Right forelimb (tissue), 1 donor: ENCODE results near the gene CACNA1S.

ENCODE experiments used
- DNase-seq: peaks from one replicate; pipeline ENCODE4 v3.0.0-alpha.2; 2018

CACNA1S gene

GRCh38 chr1:201008666-201009360 lies 103.4 kb downstream of the CACNA1S start:
- DNase-seq, result no peak

GRCh38 chr1:201007481-201007880 lies 104.7 kb downstream of the CACNA1S start:
- DNase-seq, result no peak

DNA sequence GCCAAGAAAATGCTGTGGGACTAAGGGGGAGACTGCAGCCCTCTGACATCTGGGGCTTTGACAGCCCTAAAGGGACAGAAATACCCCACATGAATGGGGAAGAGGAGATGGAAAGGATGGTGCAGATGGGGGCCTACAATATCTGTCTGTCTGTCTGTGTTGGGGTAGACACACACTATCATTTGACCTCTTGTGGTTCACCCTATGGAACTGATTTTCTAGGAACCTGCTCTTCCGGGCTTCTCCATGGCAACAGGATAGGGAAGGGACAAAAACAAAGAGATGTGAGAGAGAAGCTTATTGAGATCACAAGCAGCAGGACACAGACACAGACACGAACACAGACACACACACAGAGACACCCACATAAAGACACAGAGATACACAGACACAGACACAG lies 105.8 kb downstream of the CACNA1S start:
- DNase-seq, result no peak

- no peak for DNase-seq
These were observed 107.5 kb downstream of the CACNA1S start for GRCh38 chr1:201004732-201005131.

- no peak for DNase-seq
These were observed 108.1 kb downstream of the CACNA1S start for GRCh38 chr1:201004154-201004553.

DNA sequence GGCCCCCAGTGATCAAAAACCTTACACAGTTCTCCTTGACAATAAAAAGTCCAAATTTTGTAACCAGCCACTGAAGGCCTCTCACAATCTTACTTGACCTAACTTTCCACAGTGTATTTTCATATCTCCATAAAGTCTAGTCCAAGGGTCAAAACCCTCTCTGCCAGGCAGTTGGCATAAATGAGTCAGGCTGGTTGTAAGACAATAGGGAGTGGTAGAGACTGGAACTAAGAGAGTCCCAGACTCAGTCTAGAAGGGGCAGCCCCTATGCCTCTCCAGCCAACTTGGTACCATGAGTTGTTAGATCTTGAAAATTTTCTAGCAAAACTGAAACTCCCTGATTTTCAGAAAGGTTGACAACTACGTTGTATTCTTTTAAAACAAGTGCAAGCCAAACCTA lies 109.7 kb downstream of the CACNA1S start:
- no peak for DNase-seq

DNA sequence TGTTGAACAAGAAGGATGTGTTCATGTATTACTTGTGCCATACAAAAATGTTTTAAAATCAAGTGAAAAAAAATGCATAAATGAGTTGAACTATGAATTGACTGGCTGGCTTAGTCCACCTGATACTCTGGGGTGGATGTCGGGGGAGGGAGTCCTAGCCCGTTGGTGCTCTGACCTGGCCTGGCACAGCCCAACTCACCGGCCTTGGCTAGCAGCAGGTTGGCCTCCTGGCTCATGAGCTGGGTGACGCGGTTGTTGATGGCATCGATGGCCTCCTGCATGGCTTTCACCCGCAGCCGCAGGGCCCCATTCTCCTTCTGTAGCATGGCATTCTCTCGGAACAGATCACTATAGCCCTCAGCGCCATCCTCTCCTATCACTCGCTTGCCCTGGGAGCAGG lies 110.3 kb downstream of the CACNA1S start:
- DNase-seq, result no peak

GRCh38 chr1:201000391-201000790 lies 111.8 kb downstream of the CACNA1S start:
- no peak for DNase-seq

- DNase-seq, result no peak
These were observed 112.6 kb downstream of the CACNA1S start for GRCh38 chr1:200999667-201000066.

GRCh38 chr1:200998323-200998722 lies 113.9 kb downstream of the CACNA1S start:
- no peak for DNase-seq

- DNase-seq, result no peak
These were observed 119.7 kb downstream of the CACNA1S start for GRCh38 chr1:200992382-200993048.

- peak; percentile 75 for DNase-seq
These were observed 121.1 kb downstream of the CACNA1S start for GRCh38 chr1:200991097-200991614.

DNA sequence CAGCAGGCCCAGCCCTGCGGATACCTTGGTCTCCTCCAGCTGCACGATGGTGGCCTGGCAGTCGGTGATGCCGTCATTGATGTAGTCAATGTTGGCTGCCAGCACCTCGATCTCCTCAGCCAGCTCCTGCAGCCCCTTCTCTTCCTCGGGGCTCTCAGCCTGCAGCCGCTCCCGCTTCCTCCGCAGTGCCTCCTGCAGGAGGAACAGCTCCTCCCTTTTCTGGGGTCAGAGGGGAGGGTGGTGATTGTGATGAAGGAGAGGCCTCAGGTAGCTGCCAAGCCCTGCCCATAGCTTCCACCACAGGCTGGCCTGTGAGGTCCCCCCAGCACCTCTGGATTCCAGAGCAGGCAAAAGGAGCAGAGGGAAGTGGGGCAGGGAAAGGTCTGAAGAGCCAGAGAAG lies 122.1 kb downstream of the CACNA1S start:
- DNase-seq, result no peak
